Heart left ventricle (tissue), 16 donors: ENCODE measurements around the gene BST1. TPM values are rescaled to one million over a fixed set of nuclear protein-coding genes. Genes with fewer than 3 reads are reported as not detected.

Experiments used
- ATAC-seq, 4 donors: fragments of 200-7000 bp; cut with Tn5 transposase; one replicate each; pipeline ENCODE4 v1.9.1; 2020 to 2022; ENCODE audit warnings: moderate library complexity in 4 of 4, mild to moderate bottlenecking in 3 of 4, moderate number of reproducible peaks in 1 of 4
- DNase-seq, 5 donors: peaks; one replicate each; pipeline ENCODE4 v3.0.0-alpha.2; 2020
- H3K27ac ChIP-seq, 12 donors: fragments of 200-600 bp; sonication (generic) in 4 of 12; one replicate each; pipeline versions ENCODE4 v1.5.0 to v1.8.0; 2016 to 2022; ENCODE audit warnings: mild to moderate bottlenecking in 2 of 12
- H3K27me3 ChIP-seq, 9 donors: fragments of 200-600 bp; sonication (generic) in 2 of 9; one replicate each; pipeline versions ENCODE4 v1.5.1 to v1.8.0; 2016 to 2022; ENCODE audit warnings: mild to moderate bottlenecking in 3 of 9
- H3K36me3 ChIP-seq, 9 donors: fragments of 200-600 bp; sonication (generic) in 2 of 9; one replicate each; pipeline versions ENCODE4 v1.5.0 to v1.8.0; 2018 to 2022; ENCODE audit warnings: mild to moderate bottlenecking in 2 of 9
- H3K4me1 ChIP-seq, 12 donors: fragments of 200-600 bp; sonication (generic) in 4 of 12; one replicate each; pipeline versions ENCODE4 v1.5.0 to v1.8.0; 2016 to 2022; ENCODE audit warnings: mild to moderate bottlenecking in 3 of 12
- H3K4me3 ChIP-seq, 12 donors: fragments of 200-600 bp; sonication (generic) in 4 of 12; one replicate each; pipeline versions ENCODE4 v1.5.0 to v1.8.0; 2017 to 2022; ENCODE audit warnings: mild to moderate bottlenecking in 9 of 12, moderate library complexity in 4 of 12
- H3K9me3 ChIP-seq, 12 donors: fragments of 200-600 bp; sonication (generic) in 4 of 12; one replicate each; pipeline versions ENCODE4 v1.5.0 to v1.8.0; 2016 to 2022; ENCODE audit warnings: mild to moderate bottlenecking in 1 of 12
- CTCF ChIP-seq, 12 donors: fragments of 200-600 bp; sonication (generic) in 4 of 12; IDR thresholded peaks; one replicate each; pipeline versions ENCODE4 v1.5.0 to v1.8.0; 2018 to 2022; ENCODE audit warnings: antibody characterized with exemption in 12 of 12, mild to moderate bottlenecking in 5 of 12
- POLR2A ChIP-seq, 2 donors: fragments of 450-650 bp; IDR thresholded peaks; one replicate each; pipeline ENCODE4 v1.6.1; 2017; ENCODE audit warnings: antibody characterized with exemption in 2 of 2, mild to moderate bottlenecking in 2 of 2, moderate library complexity in 2 of 2
- WGBS, 4 donors: extraction: QIAGEN DNeasy Blood & Tissue Kit in 2 of 4; methylation state at CpG; one replicate each; pipeline versions ENCODE4 v1.1.5 to v1.1.7; 2013 to 2018; 5-methylcytosine and 5-hydroxymethylcytosine counted together
- intact Hi-C, 10 donors: fragments of 100-400 bp; cut with DNase I; formaldehyde crosslinking; loops; one replicate each; pipeline versions ENCODE4 v1.11.1 to v1.14.2; 2022
- polyA plus RNA-seq, 2 donors: library from polyadenylated mRNA; stranded (reverse); fragments of 200-250 nt; gene quantifications; one replicate each; pipeline ENCODE4 v1.2.3, GENCODE V29; 2013
- total RNA-seq, 9 donors: library from RNA; depleted of rRNA in 2 of 9; stranded (reverse); fragments of >200 nt in 2 of 9; fragmentation: NEBNext Ultra II Directional in 3 of 9; extraction: Animal tissue kit (Norgen Biotek cat#: 25700) in 3 of 9; gene quantifications; one replicate each; pipeline versions ENCODE4 v1.1.0 to v1.2.4, GENCODE V29; 2016 to 2023
- donor health status: ischemic (EF 13 %, LVEDD 7.1; RV severe dilation, severe dysfunction).
- donor health status: healthy with polysubstance abuse.
- donor health status: DM: no; HTN: yes; CAD: no.
- donor health status: DM: no; HTN: no; CAD: no.
- donor health status: ischemic (EF 25% LVEDD 6.9; RV normal size, moderate dysfunction).
- donor health status: ischemic (EF 25% LVEDD 5.7; RV mildly dilated, moderate dysfunction).
- donor health status: healthy.
- donor health status: DM: yes; HTN: yes; CAD: no.
- donor health status: ischemic (EF 35%, LVEDD 5.7; RV mildly dilated, moderate dysfunction).
- donor health status: nonischemic (EF 11% LVEDD 7.7; RV severe dilation, severe dysfunction).
- donor health status: DM: yes; HTN: yes; CAD: no.
- donor health status: PGD.
- donor health status: ischemic (EF 29% LVEDD 5.4; RV normal size, mild dysfunction).
- donor health status: nonischemic (EF 23%, LVEDD 6.1; RV moderate dilation, normal function).

Gene BST1
- total and polyA plus RNA-seq, 11 donors = 1.3 to 18.4 (median 2.1) TPM

DNA sequence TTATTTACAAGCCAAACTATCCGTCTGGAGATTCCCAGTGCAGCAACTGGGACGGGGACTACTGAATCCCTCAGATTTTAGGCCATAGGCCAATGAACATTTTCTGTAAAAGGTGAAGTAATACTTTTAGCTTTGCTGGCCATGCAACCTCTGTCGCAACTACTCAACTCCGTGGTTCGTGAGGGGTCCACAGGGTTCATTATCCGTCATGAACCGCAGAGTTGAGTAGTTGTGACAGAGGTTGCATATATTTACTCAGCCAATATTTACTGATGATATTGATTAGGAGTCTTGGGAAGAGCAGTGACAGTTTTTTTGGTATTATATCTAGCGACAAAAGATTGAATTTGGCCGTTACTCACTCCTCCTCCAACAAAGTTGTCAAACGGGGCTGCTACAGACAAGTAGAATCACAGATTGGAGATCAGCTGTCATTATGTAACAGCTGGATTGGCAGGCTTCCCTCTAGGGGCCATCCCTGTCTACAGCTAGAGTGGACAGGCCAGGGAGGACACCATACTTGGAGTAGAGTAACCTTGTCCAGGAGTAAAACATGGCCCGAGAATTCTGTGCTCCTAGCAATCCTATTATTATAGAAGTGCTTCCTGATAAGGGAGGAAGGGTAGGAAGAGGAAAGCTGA, 38.0 kb downstream of the BST1 start:
- intact Hi-C loops = no loop called here
- H3K9me3 ChIP-seq = peaks cover 0 to 16% (median 0%) of the 10 kb centered on the region in 12 donors
- H3K4me1 ChIP-seq = no peaks in the 10 kb centered on the region
- no peaks in the 10 kb centered on the region for H3K36me3 ChIP-seq
- 67 to 83% (median 78%) methylated on average over 11 of the region's 11 CpGs for WGBS, 4 donors
- ATAC-seq (no peak), DNase-seq (no peak)
- no peak overlapping the region for H3K4me3 ChIP-seq
- H3K27me3 ChIP-seq = no peaks in the 10 kb centered on the region
- no peak overlapping the region for H3K27ac ChIP-seq
- no peak for TF ChIP-seq CTCF (IDR thresholded peaks at IDR 0.05)
- TF ChIP-seq POLR2A (IDR thresholded peaks at IDR 0.05) = no peak

DNA sequence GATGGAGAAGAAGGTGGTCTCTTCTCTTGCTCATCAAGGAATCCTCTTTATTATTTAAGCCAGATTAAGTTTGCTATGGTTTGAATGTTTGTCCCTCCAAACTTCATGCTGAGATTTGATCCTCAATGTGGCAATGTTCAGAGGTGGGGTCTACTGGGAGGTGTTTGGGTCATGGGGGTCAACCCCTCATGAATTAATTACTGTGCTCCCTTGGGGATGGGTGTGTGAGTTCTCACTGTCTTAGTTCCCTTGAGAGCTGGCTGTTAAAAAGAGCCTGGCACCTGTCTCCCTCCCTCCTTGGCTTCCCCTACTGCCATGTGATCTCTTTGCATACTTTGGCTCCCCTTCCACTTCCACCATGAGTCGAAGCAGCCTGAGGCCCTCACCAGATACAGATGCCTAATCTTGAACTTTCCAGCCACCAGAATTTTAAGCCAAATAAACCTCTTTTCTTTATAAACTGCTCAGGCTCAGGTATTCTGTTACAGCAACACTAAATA, 39.3 kb downstream of the BST1 start:
- no peak overlapping the region for H3K27ac ChIP-seq
- H3K4me3 ChIP-seq = no peak overlapping the region
- WGBS, 4 donors = 32 to 47% (median 39%) methylated on average over 1 of the region's 1 CpG
- ATAC-seq (no peak), DNase-seq (no peak)
- no peak for TF ChIP-seq CTCF (IDR thresholded peaks at IDR 0.05)
- TF ChIP-seq POLR2A (IDR thresholded peaks at IDR 0.05) = no peak
- H3K4me1 ChIP-seq = no peaks in the 10 kb centered on the region
- H3K9me3 ChIP-seq = peaks cover 0 to 19% (median 0%) of the 10 kb centered on the region in 12 donors
- no peaks in the 10 kb centered on the region for H3K36me3 ChIP-seq
- intact Hi-C loops = no loop called here
- H3K27me3 ChIP-seq = no peaks in the 10 kb centered on the region

DNA sequence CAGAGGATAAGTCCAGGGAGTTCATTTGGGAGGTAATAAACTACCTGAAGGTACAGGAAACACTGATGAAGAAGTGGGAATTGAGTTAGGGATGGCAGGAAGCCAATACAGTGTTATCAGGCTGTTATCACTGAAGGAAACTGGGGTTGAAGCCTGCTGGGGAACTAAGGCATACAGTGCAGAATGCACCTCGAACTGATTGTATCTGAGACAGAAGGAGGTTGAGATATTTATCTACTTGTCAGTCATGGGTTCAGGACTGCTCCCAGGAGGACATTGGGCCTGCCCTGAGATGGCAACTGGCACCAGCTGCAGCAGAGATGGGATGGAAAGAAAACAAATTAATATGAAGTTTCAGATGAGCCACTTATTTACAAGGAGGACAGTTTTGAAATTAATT, 39.8 kb downstream of the BST1 start:
- intact Hi-C loops = no loop called here
- Histone ChIP-seq H3K27me3 (no peaks in the 10 kb centered on the region), H3K9me3 (peaks cover 0 to 19% (median 0%) of the 10 kb centered on the region in 12 donors), H3K4me1 (no peaks in the 10 kb centered on the region), H3K4me3 (no peak overlapping the region), H3K36me3 (no peaks in the 10 kb centered on the region), H3K27ac (no peak overlapping the region)
- DNase-seq (no peak), ATAC-seq (no peak)
- no peak for TF ChIP-seq CTCF (IDR thresholded peaks at IDR 0.05)
- no peak for TF ChIP-seq POLR2A (IDR thresholded peaks at IDR 0.05)
- WGBS, 4 donors = 14 to 35% (median 18%) methylated on average over 1 of the region's 1 CpG

GRCh38 chr4:15744016-15744545, 41.2 kb downstream of the BST1 start:
- no peak for DNase-seq
- ATAC-seq = no peak
- Histone ChIP-seq H3K36me3 (no peaks in the 10 kb centered on the region), H3K27me3 (no peaks in the 10 kb centered on the region), H3K4me3 (no peak overlapping the region), H3K4me1 (no peaks in the 10 kb centered on the region), H3K9me3 (peaks cover 0 to 19% (median 0%) of the 10 kb centered on the region in 12 donors), H3K27ac (no peak overlapping the region)
- no peak for TF ChIP-seq CTCF (IDR thresholded peaks at IDR 0.05)
- no peak for TF ChIP-seq POLR2A (IDR thresholded peaks at IDR 0.05)
- intact Hi-C loops = no loop called here
- 41 to 68% (median 53%) methylated on average over 5 of the region's 5 CpGs for WGBS, 4 donors
